PC-9 (cell line): ENCODE measurements around the gene USP34. TPM values are rescaled to one million over a fixed set of nuclear protein-coding genes. Genes with fewer than 3 reads are reported as not detected.
"Not testable (repeated sequence)": the region's sequence is repeated elsewhere in the genome, so short reads cannot be mapped to it uniquely, and the experiment has no call there.

Source experiments
- BruUV-seq: library from RNA; stranded (reverse); fragments of 400-500 nt; replicated peaks from 2 replicates; lab custom pipeline; 2021; lab: Mats Ljungman, UMichigan
- CTCF ChIA-PET: fragments of 300-600 bp; sonication (Branson Sonifier 250); formaldehyde crosslinking; loops from one replicate; lab custom pipeline; 2022; ENCODE audit warnings: antibody characterized with exemption; lab: Charles Lee
- POLR2A ChIA-PET: fragments of 300-600 bp; sonication (Branson Sonifier 250); formaldehyde crosslinking; loops from one replicate; lab custom pipeline; 2022; ENCODE audit warnings: antibody characterized with exemption; ENCODE audit not compliant: unreplicated experiment; lab: Charles Lee
- DNase-seq, 2 experiments: peaks; one replicate each; pipeline versions ENCODE4 v3.0.0 to v3.0.0-alpha.2; 2015 to 2022; ENCODE audit warnings: mixed read lengths in 1 of 2
- H2AFZ ChIP-seq: fragments of 200-600 bp; sonication (generic); 2 replicates; pipeline ENCODE4 v1.8.1; 2017; ENCODE audit warnings: antibody characterized with exemption
- H3F3A ChIP-seq: fragments of 200-600 bp; sonication (generic); 2 replicates; pipeline ENCODE4 v1.8.1; 2017; ENCODE audit warnings: antibody characterized with exemption, mild to moderate bottlenecking, low read depth; ENCODE audit not compliant: insufficient read depth
- H3K27ac ChIP-seq: fragments of 200-600 bp; sonication (generic); 2 replicates; pipeline ENCODE4 v1.6.1; 2016; ENCODE audit warnings: mixed run types
- H3K27me3 ChIP-seq: fragments of 200-600 bp; sonication (generic); 2 replicates; pipeline ENCODE4 v1.6.1; 2016; ENCODE audit warnings: low read depth, mixed run types; ENCODE audit not compliant: insufficient read depth
- H3K36me3 ChIP-seq: fragments of 200-600 bp; sonication (generic); 2 replicates; pipeline ENCODE4 v1.6.1; 2016; ENCODE audit warnings: low read depth, mixed run types
- H3K4me1 ChIP-seq: fragments of 200-600 bp; sonication (generic); replicated peaks from 2 replicates; pipeline ENCODE4 v1.6.1; 2016; ENCODE audit warnings: mixed run types; ENCODE audit not compliant: insufficient read depth
- H3K4me2 ChIP-seq: fragments of 200-600 bp; sonication (generic); 2 replicates; pipeline ENCODE4 v1.6.1; 2017; ENCODE audit warnings: mixed run types
- H3K4me3 ChIP-seq: fragments of 200-600 bp; sonication (generic); 2 replicates; pipeline ENCODE4 v1.6.1; 2016; ENCODE audit warnings: mixed run types
- H3K79me2 ChIP-seq: fragments of 200-600 bp; sonication (generic); 2 replicates; pipeline ENCODE4 v1.6.1; 2017; ENCODE audit warnings: low read depth, mixed run types
- H3K9me2 ChIP-seq: fragments of 200-600 bp; sonication (generic); 2 replicates; pipeline ENCODE4 v1.8.1; 2017; ENCODE audit warnings: mild to moderate bottlenecking; ENCODE audit not compliant: insufficient read depth
- H3K9me3 ChIP-seq: fragments of 200-600 bp; sonication (generic); 2 replicates; pipeline ENCODE4 v1.8.1; 2016; ENCODE audit warnings: low read depth; ENCODE audit not compliant: insufficient read depth
- H4K20me1 ChIP-seq: fragments of 200-600 bp; sonication (generic); 2 replicates; pipeline ENCODE4 v1.8.1; 2017; ENCODE audit not compliant: insufficient read depth
- CTCF ChIP-seq: fragments of 200-600 bp; sonication (generic); conservative IDR thresholded peaks from 2 replicates; pipeline ENCODE4 v1.6.1; 2017; ENCODE audit warnings: mixed run types, antibody characterized with exemption, mild to moderate bottlenecking, moderate library complexity
- EZH2 ChIP-seq: fragments of 200-600 bp; sonication (generic); IDR thresholded peaks from 2 replicates; pipeline ENCODE4 v1.8.0; 2017; ENCODE audit warnings: antibody characterized with exemption, low read depth
- intact Hi-C: fragments of 100-400 bp; cut with micrococcal nuclease; formaldehyde crosslinking; loops from one replicate; pipeline ENCODE4 v1.10.0; 2022; ENCODE audit not compliant: unreplicated experiment
- total RNA-seq: library from RNA; stranded (reverse); gene quantifications from 2 replicates; pipeline ENCODE4 v1.2.3, GENCODE V29; 2021

The USP34 gene
- total RNA-seq, 1 experiment from 2014 or later = 120 TPM

DNA sequence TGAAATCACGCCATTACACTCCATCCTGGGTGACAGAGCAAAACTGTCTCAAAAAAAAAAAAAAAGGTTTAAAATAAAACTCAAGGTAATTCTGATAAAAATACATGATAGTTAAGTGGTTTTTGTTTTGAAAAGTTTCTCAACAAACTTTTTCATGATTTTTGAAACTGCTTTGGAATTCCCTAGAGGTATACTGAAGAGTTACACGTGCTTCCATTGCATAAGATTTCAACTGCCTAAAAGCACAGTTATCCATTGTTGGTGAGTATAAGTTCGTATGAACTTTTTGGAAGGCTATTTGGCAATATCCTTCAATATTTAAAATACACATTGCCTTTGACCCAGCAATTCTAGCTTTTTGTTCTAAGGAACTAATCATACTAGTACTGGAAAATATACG is 74.9 kb downstream of the USP34 start:
- ChIA-PET POLR2A (no interaction called here), CTCF (interaction anchor here (0.7 kb wide), 1 partner anchor 116 kb away, joined by 3 read pairs; no protein-coding TSS in a partner anchor)
- DNase-seq = no peak
- H3K9me2 ChIP-seq = no peaks in the 10 kb centered on the region
- no peaks in the 10 kb centered on the region for H3K79me2 ChIP-seq
- H2AFZ ChIP-seq = no peak overlapping the region
- no peak for TF ChIP-seq EZH2
- no peak for TF ChIP-seq CTCF
- no peak overlapping the region for H3K4me2 ChIP-seq
- H3K36me3 ChIP-seq = peaks cover 11% of the 10 kb centered on the region; the same call in 1 of the 2 replicates
- H4K20me1 ChIP-seq = 0 out of 2 replicates have a peak, but pooled peaks cover 4% of the 10 kb centered on the region
- no peak overlapping the region for H3K27ac ChIP-seq
- H3K9me3 ChIP-seq = no peaks in the 10 kb centered on the region
- H3K4me3 ChIP-seq = no peak overlapping the region
- intact Hi-C loops = no loop called here
- no TSS peak for BruUV-seq
- H3K27me3 ChIP-seq = no peaks in the 10 kb centered on the region
- H3K4me1 ChIP-seq = no peaks in the 10 kb centered on the region
- no peaks in the 10 kb centered on the region for H3F3A ChIP-seq

DNA sequence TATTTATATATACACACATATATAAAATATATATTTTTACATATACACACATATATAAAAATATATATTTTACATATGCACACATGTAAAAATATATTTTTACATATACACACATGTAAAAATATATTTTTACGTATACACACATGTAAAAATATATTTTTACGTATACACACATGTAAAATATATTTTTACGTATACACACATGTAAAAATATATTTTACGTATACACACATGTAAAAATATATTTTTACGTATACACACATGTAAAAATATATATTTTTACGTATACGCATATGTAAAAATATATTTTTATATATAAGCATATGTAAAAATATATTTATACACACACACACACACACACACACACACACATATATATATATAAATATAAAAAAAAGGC is 83.3 kb downstream of the USP34 start:
- H3K27me3 ChIP-seq, H4K20me1 ChIP-seq, H3K4me1 ChIP-seq, H3K9me3 ChIP-seq, H3K9me2 ChIP-seq, H2AFZ ChIP-seq, CTCF ChIA-PET, H3K4me2 ChIP-seq, intact Hi-C loops, H3F3A ChIP-seq, BruUV-seq, H3K79me2 ChIP-seq, H3K36me3 ChIP-seq, H3K4me3 ChIP-seq, DNase-seq, H3K27ac ChIP-seq: not testable (repeated sequence)
- POLR2A ChIA-PET = interaction anchor here (0.7 kb wide), 1 partner anchor 11 kb away, joined by 24 read pairs; no protein-coding TSS in a partner anchor

DNA sequence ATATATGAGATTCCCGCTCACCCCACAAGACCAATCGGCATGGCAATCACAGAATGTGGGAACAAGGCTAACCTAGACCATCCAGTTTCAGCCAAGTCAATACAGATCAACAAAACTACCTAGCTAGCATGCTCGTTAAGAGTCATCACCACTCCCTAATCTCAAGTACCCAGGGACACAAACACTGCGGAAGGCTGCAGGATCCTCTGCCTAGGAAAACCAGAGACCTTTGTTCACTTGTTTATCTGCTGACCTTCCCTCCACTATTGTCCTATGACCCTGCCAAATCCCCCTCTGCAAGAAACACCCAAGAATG is 90.0 kb downstream of the USP34 start:
- H3K36me3 ChIP-seq = peaks cover 21% of the 10 kb centered on the region; the same call in 1 of the 2 replicates
- H3K4me3 ChIP-seq, DNase-seq, H3K9me3 ChIP-seq, H3K4me2 ChIP-seq, H4K20me1 ChIP-seq, H3F3A ChIP-seq, H3K27me3 ChIP-seq, BruUV-seq, H3K9me2 ChIP-seq, H2AFZ ChIP-seq, H3K27ac ChIP-seq, H3K79me2 ChIP-seq, intact Hi-C loops, H3K4me1 ChIP-seq: not testable (repeated sequence)
- ChIA-PET POLR2A (interaction anchor here (0.7 to 0.8 kb wide), 2 partner anchors 150 to 291 kb away, joined by 8 to 11 read pairs; no protein-coding TSS in a partner anchor), CTCF (interaction anchor here (0.7 kb wide), 1 partner anchor 171 kb away, joined by 4 read pairs; no protein-coding TSS in a partner anchor)

GRCh38 chr2:61380056-61380881 is 90.6 kb downstream of the USP34 start:
- TF ChIP-seq EZH2 = no peak
- TF ChIP-seq CTCF = no peak
- Histone ChIP-seq H3K4me1 (no peaks in the 10 kb centered on the region), H2AFZ (no peak overlapping the region), H3K9me2 (no peaks in the 10 kb centered on the region), H3K27me3 (no peaks in the 10 kb centered on the region), H3K27ac (no peak overlapping the region), H3K79me2 (no peaks in the 10 kb centered on the region), H3K4me2 (no peak overlapping the region), H4K20me1 (no peaks in the 10 kb centered on the region), H3K9me3 (no peaks in the 10 kb centered on the region), H3K4me3 (no peak overlapping the region), H3K36me3 (peaks cover 21% of the 10 kb centered on the region; the same call in 1 of the 2 replicates), H3F3A (no peaks in the 10 kb centered on the region)
- CTCF ChIA-PET = no interaction called here
- no peak for DNase-seq
- POLR2A ChIA-PET = no interaction called here
- intact Hi-C loops = no loop called here
- BruUV-seq = no TSS peak
